GM12878 (cell line): Measurements from ENCODE around the gene PGA3. TPM values are rescaled to one million over a fixed set of nuclear protein-coding genes. Genes with fewer than 3 reads are reported as not detected.

Experiments used
- ATAC-seq: fragments of 200-7000 bp; cut with Tn5 transposase; 3 replicates; pipeline ENCODE4 v1.9.1; 2020; ENCODE audit warnings: mild to moderate bottlenecking, moderate library complexity
- BruUV-seq: library from RNA; stranded (reverse); fragments of 400-500 nt; replicated peaks from 2 replicates; lab custom pipeline; 2021; lab: Mats Ljungman, UMichigan
- CTCF ChIA-PET: fragments of 300-600 bp; sonication (Branson Sonifier 250); formaldehyde crosslinking; extraction: SDS; loops from one replicate; lab custom pipeline; 2021; ENCODE audit warnings: inconsistent platforms; lab: Yijun Ruan, JAX
- POLR2A ChIA-PET: fragments of 350-600 bp; formaldehyde crosslinking; extraction: SDS; loops from one replicate; lab custom pipeline; 2021; ENCODE audit warnings: inconsistent platforms; lab: Charles Lee
- RAD21 ChIA-PET: fragments of 300-600 bp; sonication (Branson Sonifier 250); formaldehyde crosslinking; loops from one replicate; lab custom pipeline; 2023; ENCODE audit warnings: antibody characterized with exemption; ENCODE audit not compliant: unreplicated experiment; lab: Charles Lee
- SMC1A ChIA-PET: fragments of 300-600 bp; sonication (Branson Sonifier 250); formaldehyde crosslinking; loops from one replicate; lab custom pipeline; 2023; ENCODE audit not compliant: unreplicated experiment, uncharacterized antibody; lab: Charles Lee
- DNase-seq: peaks from one replicate; pipeline ENCODE4 v3.0.0-alpha.2; 2011; ENCODE audit warnings: low read depth, low spot score
- FAIRE-seq: peaks from 3 replicates; lab custom pipeline; 2011; peaks lifted over from hg19 to GRCh38; lab: Jason Lieb, UNC
- H2AFZ ChIP-seq: 2 replicates; pipeline ENCODE4 v1.6.0; 2011; ENCODE audit warnings: low read depth, low read length, control low read depth; ENCODE audit not compliant: control insufficient read depth
- H3K27ac ChIP-seq: 2 replicates; pipeline ENCODE4 v1.5.1; 2011; ENCODE audit warnings: control low read depth; ENCODE audit not compliant: control insufficient read depth, insufficient read depth
- H3K27me3 ChIP-seq, 2 experiments: replicated peaks in 1 of 2; 2 replicates each; pipeline versions ENCODE4 v1.6.0 to v1.6.1; 2011; ENCODE audit warnings: low read length in 1 of 2; ENCODE audit not compliant: control insufficient read depth in 2 of 2, insufficient read depth in 2 of 2
- H3K36me3 ChIP-seq, 2 experiments: 2 replicates each; pipeline ENCODE4 v1.5.1; 2011; ENCODE audit warnings: low read length in 1 of 2; ENCODE audit not compliant: control insufficient read depth in 2 of 2, insufficient read depth in 2 of 2
- H3K4me1 ChIP-seq: 2 replicates; pipeline ENCODE4 v1.6.1; 2011; ENCODE audit warnings: mild to moderate bottlenecking, low read length, moderate library complexity, mixed read lengths; ENCODE audit not compliant: control insufficient read depth, insufficient read depth
- H3K4me2 ChIP-seq: 2 replicates; pipeline ENCODE4 v1.6.0; 2011; ENCODE audit warnings: control low read depth; ENCODE audit not compliant: control insufficient read depth, insufficient read depth
- H3K4me3 ChIP-seq: fragments of 200-600 bp; sonication (generic); 2 replicates; pipeline ENCODE4 v1.5.1; 2016
- H3K79me2 ChIP-seq: 2 replicates; pipeline ENCODE4 v1.6.0; 2011; ENCODE audit warnings: low read length; ENCODE audit not compliant: control insufficient read depth, insufficient read depth
- H3K9ac ChIP-seq: 2 replicates; pipeline ENCODE4 v1.8.0; 2011; ENCODE audit warnings: low read length, control low read depth, mixed read lengths; ENCODE audit not compliant: control insufficient read depth, insufficient read depth
- H3K9me3 ChIP-seq: replicated peaks from 3 replicates; pipeline ENCODE4 v1.5.1; 2011; ENCODE audit warnings: mild to moderate bottlenecking, low read length; ENCODE audit not compliant: control insufficient read depth, insufficient read depth
- H4K20me1 ChIP-seq: 2 replicates; pipeline ENCODE4 v1.6.0; 2011; ENCODE audit not compliant: control insufficient read depth, insufficient read depth
- CREB1 ChIP-seq: IDR thresholded peaks from 2 replicates; pipeline ENCODE4 v1.6.1; 2012; ENCODE audit warnings: low read depth, mild to moderate bottlenecking, inconsistent platforms
- NR2C1 ChIP-seq: fragments of 450-650 bp; IDR thresholded peaks from 2 replicates; pipeline ENCODE4 v1.6.1; 2017; ENCODE audit warnings: antibody characterized with exemption, mild to moderate bottlenecking, moderate library complexity
- PAX8 ChIP-seq: fragments of 450-650 bp; IDR thresholded peaks from 2 replicates; pipeline ENCODE4 v1.6.1; 2017; ENCODE audit warnings: mild to moderate bottlenecking, moderate library complexity
- RB1 ChIP-seq: fragments of 450-650 bp; formaldehyde crosslinking; IDR thresholded peaks from 2 replicates; pipeline ENCODE4 v1.6.1; 2017; ENCODE audit warnings: mild to moderate bottlenecking, borderline replicate concordance
- RELB ChIP-seq: fragments of 450-650 bp; IDR thresholded peaks from 2 replicates; pipeline ENCODE4 v1.6.1; 2017; ENCODE audit warnings: low read depth, mild to moderate bottlenecking, moderate library complexity
- RUNX3 ChIP-seq: IDR thresholded peaks from 2 replicates; pipeline ENCODE4 v1.6.1; 2012; ENCODE audit warnings: low read length, inconsistent platforms
- SREBF2 ChIP-seq: IDR thresholded peaks from 2 replicates; pipeline ENCODE4 v1.6.1; 2012; ENCODE audit warnings: mild to moderate bottlenecking, low read length
- SUPT20H ChIP-seq: IDR thresholded peaks from 2 replicates; pipeline ENCODE4 v1.6.1; 2011; ENCODE audit warnings: low read depth, mild to moderate bottlenecking, low read length, moderate library complexity, borderline replicate concordance; ENCODE audit not compliant: control insufficient read depth
- ZNF274 ChIP-seq: IDR thresholded peaks from one replicate; pipeline ENCODE4 v1.8.0; 2011; ENCODE audit not compliant: insufficient read length, insufficient read depth
- ZSCAN29 ChIP-seq: fragments of 450-650 bp; IDR thresholded peaks from 2 replicates; pipeline ENCODE4 v1.6.1; 2017; ENCODE audit warnings: mild to moderate bottlenecking, moderate library complexity
- WGBS: methylation state at CpG from one replicate; pipeline ENCODE4 v1.1.6; 2016; ENCODE audit warnings: low lambda C conversion rate; ENCODE audit not compliant: insufficient replicate concordance, insufficient coverage; ENCODE audit errors: missing lambda C conversion rate; 5-methylcytosine and 5-hydroxymethylcytosine counted together
- in situ Hi-C: fragments of 300-500 bp; cut with MboI; formaldehyde crosslinking; loops from 9 replicates; pipeline ENCODE4 v1.14.3; 2018; ENCODE audit warnings: mixed read lengths
- intact Hi-C: fragments of 100-400 bp; cut with micrococcal nuclease; formaldehyde crosslinking; loops from one replicate; pipeline ENCODE4 v1.14.2; 2022; ENCODE audit not compliant: unreplicated experiment
- polyA plus RNA-seq, 11 experiments: library from polyadenylated mRNA; depleted of rRNA in 4 of 11; unstranded in 6 of 11; stranded (reverse) in 5 of 11; fragments of >200 nt; fragmentation: Nextera tagmentation in 4 of 11; fragmentation: Illumina TruSeq in 1 of 11; extraction: Ambion mirVana in 4 of 11; extraction: Trizol in 1 of 11; gene quantifications; 1 replicate in 1 of 11; 2 replicates in 10 of 11; pipeline versions ENCODE4 v1.2.1 to v1.2.3, GENCODE V29; 2011 to 2016; ENCODE audit warnings: inconsistent platforms in 2 of 11, missing spikeins in 2 of 11, low read depth in 1 of 11
- total RNA-seq, 4 experiments: library from RNA; depleted of rRNA in 3 of 4; stranded (reverse); fragments of >200 nt in 3 of 4; fragmentation: Illumina TruSeq in 1 of 4; extraction: Trizol in 1 of 4; gene quantifications; 2 replicates each; pipeline versions ENCODE4 v1.2.1 to v1.2.3, GENCODE V29; 2013 to 2021
- TF ChIP-seq, protein P1 (sequence below): IDR thresholded peaks from 2 replicates; pipeline ENCODE4 v1.6.1; 2012; ENCODE audit warnings: low read depth, low read length, improper control_type of control experiment
- TF ChIP-seq, protein P2 (sequence below): fragments of 450-650 bp; IDR thresholded peaks from 2 replicates; pipeline ENCODE4 v1.6.1; 2017; ENCODE audit warnings: antibody characterized with exemption, mild to moderate bottlenecking, moderate library complexity

Gene PGA3
- total and polyA plus RNA-seq, 10 of the 15 experiments (the other 5 are each of a cell fraction or from before 2014, with no cell fraction given): not detected

- 2% methylated on average over 62 of the region's 85 CpGs for WGBS
- in situ Hi-C loops: no loop called here
- peak within 1 kb of the TSS; percentile 98 for H3K4me2 ChIP-seq
- H3K27me3 ChIP-seq: no peaks in the 10 kb centered on the region
- intact Hi-C loops: loop anchor here (2.0 to 10.0 kb wide), 2 partner anchors 255 to 397 kb away; partner anchors contain the start of gene PRPF19
- peak within 1 kb of the TSS; percentile 86 for H3K4me3 ChIP-seq
- H3K9me3 ChIP-seq: peaks cover 3% of the 10 kb centered on the region; the same call in 2 of the 3 replicates
- SMC1A ChIA-PET: interaction anchor here (1.0 to 1.6 kb wide), 4 partner anchors 10 to 246 kb away, joined by 3 to 4 read pairs (median 3); no protein-coding TSS in a partner anchor
- CTCF ChIA-PET: interaction anchor here (0.6 to 1.8 kb wide), 4 partner anchors 26 to 264 kb away, joined by 3 to 7 read pairs (median 3); partner anchors contain the start of gene TMEM109
- FAIRE-seq: peak; percentile 23
- ATAC-seq: peak; percentile 80
- peaks cover 39% of the 10 kb centered on the region for H3K4me1 ChIP-seq
- RAD21 ChIA-PET: interaction anchor here (1.0 to 2.0 kb wide), 3 partner anchors 10 to 119 kb away, joined by 3 to 8 read pairs (median 5); no protein-coding TSS in a partner anchor
- H2AFZ ChIP-seq: peak within 1 kb of the TSS; percentile 86
- BruUV-seq: no TSS peak
- POLR2A ChIA-PET: interaction anchor here (0.6 to 2.6 kb wide), 6 partner anchors 10 to 250 kb away, joined by 3 to 6 read pairs (median 4); no protein-coding TSS in a partner anchor
- H3K9ac ChIP-seq: peak within 1 kb of the TSS; percentile 95
- DNase-seq: peak; percentile 71
- no peaks in the 10 kb centered on the region for H4K20me1 ChIP-seq
- H3K27ac ChIP-seq: peak within 1 kb of the TSS; percentile 96
- H3K79me2 ChIP-seq: peaks cover 51% of the 10 kb centered on the region
- no peaks in the 10 kb centered on the region for H3K36me3 ChIP-seq
- TF ChIP-seq NR2C1 (peak; percentile 80), ZSCAN29 (peak; percentile 78; the same call in 1 of the 2 replicates), RUNX3 (peak; percentile 84), ZNF274 (no peak), RELB (peak; percentile 56), SREBF2 (no peak), RB1 (peak; percentile 39; the same call in 1 of the 2 replicates), CREB1 (peak; percentile 74; the same call in 1 of the 2 replicates), PAX8 (no peak), SUPT20H (no peak)
- TF ChIP-seq, protein P1, sequence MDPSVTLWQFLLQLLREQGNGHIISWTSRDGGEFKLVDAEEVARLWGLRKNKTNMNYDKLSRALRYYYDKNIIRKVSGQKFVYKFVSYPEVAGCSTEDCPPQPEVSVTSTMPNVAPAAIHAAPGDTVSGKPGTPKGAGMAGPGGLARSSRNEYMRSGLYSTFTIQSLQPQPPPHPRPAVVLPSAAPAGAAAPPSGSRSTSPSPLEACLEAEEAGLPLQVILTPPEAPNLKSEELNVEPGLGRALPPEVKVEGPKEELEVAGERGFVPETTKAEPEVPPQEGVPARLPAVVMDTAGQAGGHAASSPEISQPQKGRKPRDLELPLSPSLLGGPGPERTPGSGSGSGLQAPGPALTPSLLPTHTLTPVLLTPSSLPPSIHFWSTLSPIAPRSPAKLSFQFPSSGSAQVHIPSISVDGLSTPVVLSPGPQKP: peak; percentile 64; the same call in 1 of the 2 replicates
- TF ChIP-seq, protein P2, sequence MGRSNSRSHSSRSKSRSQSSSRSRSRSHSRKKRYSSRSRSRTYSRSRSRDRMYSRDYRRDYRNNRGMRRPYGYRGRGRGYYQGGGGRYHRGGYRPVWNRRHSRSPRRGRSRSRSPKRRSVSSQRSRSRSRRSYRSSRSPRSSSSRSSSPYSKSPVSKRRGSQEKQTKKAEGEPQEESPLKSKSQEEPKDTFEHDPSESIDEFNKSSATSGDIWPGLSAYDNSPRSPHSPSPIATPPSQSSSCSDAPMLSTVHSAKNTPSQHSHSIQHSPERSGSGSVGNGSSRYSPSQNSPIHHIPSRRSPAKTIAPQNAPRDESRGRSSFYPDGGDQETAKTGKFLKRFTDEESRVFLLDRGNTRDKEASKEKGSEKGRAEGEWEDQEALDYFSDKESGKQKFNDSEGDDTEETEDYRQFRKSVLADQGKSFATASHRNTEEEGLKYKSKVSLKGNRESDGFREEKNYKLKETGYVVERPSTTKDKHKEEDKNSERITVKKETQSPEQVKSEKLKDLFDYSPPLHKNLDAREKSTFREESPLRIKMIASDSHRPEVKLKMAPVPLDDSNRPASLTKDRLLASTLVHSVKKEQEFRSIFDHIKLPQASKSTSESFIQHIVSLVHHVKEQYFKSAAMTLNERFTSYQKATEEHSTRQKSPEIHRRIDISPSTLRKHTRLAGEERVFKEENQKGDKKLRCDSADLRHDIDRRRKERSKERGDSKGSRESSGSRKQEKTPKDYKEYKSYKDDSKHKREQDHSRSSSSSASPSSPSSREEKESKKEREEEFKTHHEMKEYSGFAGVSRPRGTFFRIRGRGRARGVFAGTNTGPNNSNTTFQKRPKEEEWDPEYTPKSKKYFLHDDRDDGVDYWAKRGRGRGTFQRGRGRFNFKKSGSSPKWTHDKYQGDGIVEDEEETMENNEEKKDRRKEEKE: 0 out of 2 replicates have a peak, but pooled peaks have one; percentile 30
Observed at GRCh38 chr11:61161190-61162091, 41.9 kb upstream of the PGA3 start, which contains the start of gene VPS37C. TSS of gene VPS37C (minus strand) at chr11:61161426. CDS start at chr11:61138829, 22,597 bp downstream.
